Activated T-cell treated with anti-CD3 and anti-CD28 coated beads, Interleukin-2, amount 50 U/mL, for 1 hour (primary cell): ENCODE data around the gene WNT1.

ENCODE experiments used
- DNase-seq: peaks from one replicate; pipeline ENCODE4 v3.0.0-alpha.2; 2020

WNT1 gene

DNA sequence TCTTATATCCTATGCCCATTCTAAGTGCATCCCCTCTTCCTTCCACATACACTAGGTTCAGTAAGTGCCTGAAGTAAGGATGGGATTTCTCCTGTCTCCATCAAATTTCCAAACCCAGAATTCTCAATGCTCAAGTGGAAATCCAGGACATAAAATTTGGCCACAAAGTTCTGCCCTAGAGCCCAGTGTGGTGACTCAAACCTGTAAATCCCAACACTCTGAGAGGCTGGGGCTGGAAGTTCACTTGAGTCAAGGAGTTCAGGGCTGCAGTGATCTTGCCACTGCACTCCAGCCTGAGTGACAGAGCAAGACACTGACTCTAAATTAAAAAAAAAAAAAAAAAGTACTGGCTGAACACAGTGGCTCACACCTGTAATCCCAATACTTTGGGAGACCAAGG, 16.3 kb upstream of the WNT1 start:
- DNase-seq, result no peak

DNA sequence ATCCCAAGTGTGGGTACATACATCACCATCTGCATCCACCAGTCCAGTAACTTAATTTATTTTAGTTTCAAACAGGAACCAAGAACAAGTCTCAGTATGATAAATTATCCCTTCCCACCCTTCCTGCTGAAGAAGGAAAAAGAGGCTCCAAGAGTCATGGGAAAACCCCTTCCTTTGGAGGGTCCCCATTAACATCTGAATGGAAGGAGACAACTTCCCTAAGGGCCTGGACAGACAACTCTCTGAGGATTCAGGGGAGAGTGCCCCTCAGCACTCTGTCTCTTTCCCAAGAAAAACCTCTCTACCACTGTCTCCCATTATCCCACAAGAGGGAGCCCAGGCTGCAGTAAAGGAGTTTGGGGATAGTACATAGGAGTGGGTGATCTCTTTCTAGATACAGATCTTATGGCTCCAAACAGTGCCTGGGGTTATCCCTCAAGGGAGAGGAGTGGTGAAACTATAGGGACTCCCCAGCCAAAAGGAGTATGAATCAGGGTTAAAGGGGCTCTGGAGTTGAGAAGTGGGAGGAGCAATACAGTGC, 12.8 kb upstream of the WNT1 start:
- no peak for DNase-seq

DNA sequence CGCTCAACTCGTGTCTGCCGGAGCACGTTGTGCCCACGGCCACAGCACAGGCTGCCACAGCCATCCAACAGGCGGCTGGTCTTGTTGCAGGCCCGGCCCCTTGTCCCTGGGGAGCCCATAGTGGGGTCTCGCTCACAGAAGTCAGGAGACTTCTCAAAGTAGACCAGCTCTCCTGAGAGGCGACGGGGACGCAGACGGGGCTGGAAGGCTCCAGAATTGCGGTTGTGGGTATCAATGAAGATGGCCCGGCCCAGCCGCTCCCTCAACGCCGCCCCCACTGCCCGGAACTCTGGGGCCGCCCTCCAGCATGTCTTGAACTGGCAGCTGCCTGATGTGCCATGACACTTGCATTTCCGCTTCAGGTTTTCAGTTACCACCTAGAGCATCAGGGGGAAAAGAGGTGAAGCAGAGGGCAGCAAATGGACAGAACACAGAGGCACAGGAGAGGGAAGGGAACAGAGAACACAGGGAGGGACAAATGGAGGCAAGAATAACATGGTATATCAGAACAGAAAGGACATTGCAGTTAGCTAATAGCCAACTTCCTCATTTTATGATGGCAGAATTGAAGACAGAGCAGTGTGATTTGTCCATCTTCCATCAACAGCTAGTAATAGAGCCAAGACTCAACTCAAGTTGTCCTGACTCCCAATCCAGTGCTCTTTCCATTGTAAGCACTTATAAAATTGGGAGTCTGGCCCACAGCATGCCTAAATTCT, 11.8 kb upstream of the WNT1 start:
- DNase-seq, result no peak

DNA sequence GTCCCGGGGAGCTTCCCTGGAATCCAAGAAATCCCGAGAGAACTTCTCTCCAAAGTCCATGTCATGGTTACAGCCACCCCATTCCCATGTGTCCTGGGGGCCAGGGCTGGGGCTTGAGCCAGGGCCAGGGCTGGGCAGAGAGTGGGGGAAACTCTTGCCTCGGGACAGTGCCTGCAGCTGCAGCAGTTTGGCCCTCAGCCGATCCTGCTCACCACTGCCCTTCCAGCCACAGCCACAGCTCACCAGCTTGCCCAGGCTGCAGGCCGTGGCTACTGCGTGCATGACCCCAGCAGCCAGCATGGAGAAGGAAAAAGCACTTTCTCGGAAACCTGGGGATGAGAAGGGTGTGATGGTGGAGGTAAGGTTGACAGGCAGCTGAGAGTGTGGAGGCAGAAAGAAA, 10.1 kb upstream of the WNT1 start:
- DNase-seq, result no peak

DNA sequence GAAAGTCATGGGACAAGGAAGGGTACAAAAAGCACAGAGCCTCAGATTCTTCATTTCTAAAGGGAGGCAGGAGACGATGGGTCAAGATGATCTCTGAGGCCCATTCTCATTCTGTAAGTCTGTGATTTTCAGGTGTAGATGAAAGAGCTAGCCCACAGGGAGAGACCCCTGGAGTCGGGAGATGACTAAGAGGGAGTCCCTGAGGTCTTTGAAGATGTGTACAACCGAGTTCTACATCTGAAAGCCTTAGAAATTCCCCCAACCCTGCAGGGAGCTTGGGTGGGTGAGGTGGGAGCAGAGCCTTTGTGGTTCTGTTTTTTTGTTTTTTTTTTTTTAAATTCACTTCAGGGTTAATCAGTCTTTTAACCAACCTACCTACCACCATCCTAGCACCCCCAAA, 9.7 kb upstream of the WNT1 start:
- no peak for DNase-seq

DNA sequence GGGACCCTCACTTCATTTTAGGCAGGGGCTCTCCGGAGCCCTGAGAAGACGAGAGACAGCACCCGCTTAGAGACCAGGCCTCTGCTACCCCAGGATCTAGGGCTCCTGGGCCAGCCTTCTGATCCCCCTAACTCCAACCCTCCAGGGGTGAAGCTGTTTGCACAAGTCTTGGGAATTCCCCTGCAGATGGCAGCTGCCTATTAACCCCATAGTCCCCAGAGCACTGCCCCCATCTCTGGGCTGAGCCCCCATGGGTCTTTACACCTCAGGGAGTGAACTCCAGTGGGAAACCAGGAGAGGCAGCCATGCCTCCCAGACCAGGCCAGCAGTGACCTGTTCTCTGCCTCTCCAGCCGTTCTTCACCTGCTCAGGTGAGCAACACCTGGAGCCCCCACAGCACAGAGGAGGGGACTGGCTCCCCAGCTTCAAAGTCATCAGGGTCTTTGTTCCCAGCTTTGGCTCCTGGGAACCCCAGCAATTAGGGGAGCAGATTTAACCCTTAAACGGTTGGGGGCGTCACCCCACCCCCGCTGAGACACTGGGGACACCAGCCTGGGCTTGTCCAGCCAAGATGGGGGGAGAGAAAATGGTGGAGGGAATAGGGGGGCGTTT, 8.9 kb upstream of the WNT1 start:
- DNase-seq, result no peak

DNA sequence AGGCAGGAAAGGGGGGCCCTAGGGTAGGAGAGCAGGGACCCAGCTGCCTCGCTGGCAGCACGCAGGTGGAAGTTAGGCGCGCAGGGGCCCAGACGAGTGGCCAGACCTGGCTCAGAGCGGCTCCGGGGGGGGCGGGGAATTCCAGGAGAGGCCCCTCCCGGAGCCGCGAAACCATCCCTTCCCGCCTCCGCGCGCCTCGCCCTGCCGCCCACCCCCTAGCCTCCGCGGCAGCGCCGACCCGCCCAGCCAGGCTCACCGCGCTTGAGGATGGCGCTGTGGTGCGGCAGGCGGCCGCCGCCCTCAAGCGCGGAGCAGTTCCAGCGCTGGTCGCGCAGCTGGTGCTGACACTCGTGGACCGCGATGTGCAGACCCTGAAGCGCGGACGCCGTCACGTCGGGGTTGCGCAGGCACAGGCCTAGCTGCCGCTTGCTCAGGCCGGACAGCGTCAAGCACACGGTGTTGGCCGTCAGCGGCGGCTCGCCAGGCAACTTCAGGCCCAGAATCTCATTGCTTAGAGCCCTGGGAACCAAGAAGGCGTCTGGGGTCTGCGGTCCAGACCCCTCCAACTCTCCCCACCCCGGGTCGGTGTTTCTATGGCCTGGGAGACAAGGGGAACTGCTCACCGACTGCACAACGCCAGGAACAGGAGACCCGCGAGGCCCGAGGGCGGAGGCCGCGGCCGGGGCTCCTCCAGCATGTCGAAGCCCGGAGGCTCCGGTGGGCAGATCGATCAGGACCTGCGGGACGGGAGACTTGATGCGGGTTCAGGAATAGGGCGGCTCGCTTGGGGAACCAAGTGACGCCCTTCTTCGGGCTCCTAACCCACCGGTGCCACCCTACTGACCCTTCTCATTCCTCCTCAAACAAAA, 8.1 kb upstream of the WNT1 start:
- DNase-seq, result peak; percentile 61

DNA sequence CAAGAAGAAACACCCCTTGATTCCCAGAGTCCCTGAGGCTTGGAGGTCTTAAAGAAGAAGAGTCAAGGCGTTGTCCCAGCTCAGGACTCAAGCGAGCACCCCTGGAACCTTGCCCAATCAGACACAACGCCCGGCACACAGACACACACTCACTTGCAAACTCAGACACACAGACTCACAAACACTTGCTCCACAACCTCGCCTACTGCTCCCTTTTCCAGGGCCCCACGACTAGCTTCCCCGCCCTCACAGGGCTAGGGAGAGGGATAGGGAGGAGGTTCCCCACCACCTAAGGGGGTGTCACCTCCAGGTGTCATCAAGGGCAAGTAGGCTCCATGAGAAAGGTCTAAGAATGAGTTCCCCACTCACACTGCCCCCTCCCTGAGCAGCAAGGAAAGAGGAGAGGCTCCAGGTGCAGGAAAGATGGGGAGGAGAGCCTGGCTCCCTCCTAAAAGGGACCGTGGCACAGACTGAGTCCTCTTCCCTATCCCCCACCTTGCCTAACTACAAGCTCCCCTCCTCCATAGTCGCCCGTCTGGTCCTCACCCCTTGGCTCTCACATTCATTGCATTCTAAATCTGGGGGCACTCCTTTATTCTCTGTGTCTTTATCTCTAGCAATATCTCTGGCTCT, 7.3 kb upstream of the WNT1 start:
- no peak for DNase-seq

DNA sequence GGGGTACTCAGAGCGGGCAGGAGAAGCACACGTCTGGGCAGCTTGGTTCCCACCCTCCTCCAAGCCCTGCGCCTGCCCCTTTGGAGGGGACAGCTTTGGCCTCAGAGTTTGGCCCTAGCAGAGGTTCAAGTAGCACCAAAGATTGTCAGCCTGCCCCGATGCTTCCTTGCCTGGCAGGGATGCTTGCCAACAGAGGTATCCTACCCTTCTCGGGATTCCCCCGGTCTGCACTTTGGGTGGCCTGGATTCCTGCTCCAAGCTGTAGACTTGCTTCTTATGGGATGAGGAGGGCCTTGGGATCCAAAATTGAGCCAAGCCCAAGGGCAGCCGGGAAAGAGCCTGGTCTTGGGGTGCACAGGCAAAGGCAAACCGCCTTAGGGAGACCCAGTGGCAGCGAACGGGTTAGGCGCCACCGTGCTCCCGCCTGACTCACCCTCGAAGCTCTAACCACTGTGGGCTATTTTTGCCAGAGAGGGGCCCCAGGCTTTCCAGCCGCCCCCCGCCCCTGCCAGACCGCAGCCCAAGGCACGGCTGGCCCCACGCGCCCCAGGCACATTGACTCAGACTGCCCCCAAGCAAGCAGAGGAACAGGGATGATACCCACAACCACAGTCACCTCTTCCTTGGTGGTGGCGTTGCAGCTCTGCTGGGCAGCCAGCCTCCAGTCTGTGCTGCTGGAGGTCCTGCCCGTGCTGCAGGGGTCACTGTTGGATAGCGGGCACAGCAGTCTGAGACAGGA, 5.7 kb upstream of the WNT1 start:
- peak; percentile 36 for DNase-seq

DNA sequence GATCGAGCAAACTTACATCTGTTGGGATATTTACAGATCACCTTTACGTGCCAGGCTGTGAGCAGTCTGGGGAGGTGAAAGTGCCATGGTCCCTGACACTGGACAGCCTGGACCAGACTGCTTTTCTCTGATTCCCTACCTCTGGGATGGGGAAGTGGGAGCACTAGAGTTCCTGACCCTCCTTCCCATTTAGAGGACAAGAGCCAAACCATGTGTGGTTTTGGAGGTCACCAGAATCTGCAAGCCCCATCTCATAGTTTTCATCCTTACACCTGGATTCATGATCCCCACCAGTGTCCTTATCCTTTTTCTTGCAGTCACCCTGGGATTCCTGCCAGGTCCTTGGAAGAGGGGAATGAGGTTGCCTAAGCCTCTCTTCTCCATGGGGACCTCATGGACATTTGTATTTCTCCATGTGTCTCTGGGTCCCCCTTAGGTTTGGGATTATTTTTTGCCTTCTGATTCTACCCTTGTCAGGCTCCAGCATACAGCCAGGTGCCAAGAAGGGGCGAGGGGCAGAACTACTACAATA, 5.1 kb upstream of the WNT1 start:
- no peak for DNase-seq

DNA sequence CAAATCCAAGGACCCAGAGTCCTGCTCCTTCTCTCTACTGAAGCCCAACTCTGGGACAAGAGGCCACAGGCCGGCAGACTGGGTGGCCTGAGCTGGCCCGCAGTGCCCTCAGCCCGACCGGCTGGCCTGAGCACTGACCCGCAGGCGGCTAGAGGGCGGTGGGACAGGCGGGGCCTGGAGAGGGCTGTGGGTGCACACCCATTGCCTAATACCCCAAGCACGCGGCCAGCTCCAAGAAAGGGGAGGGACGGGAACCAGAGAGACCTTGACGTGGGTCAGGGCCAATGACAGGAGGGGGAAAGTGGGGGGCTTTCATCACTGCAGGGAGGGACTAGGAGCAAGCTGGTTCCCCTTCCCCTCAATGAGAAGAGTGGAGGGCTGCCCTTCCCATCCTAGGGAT, 4.6 kb upstream of the WNT1 start:
- DNase-seq, result no peak

DNA sequence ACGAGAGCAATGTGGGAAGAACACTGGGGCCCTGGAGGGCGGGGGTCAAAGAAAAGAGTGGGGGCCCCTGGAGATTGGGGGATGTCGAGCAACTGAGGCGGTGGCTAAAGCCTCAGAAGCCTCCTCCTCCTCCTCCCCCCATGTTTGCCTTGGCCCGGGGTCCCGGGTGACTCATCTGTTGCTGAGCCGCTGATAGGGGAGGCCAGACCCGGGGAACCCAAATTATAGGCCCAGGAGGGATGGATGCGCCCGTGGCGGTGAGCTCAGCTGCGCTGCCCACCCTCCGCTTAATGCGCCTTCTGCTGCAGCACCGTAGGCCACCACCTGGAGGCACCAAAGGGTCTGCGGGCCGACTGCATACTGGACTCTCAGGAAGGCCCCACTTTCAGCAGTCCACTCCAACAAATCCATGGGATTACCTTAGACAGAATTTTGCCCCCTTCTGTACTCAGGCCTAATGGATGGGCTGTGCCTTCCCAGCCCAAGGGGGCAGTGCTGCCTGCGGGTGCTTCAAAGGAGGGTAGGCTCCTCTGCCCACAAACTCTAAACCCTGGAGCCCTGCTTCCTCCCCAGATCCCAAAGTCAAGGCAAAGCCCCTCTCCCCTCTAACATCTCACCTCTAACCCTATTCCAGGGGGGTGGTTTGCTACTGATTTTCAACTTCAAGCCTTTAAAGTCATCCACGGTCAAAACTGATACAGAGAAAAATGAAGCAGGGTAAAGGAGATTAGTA, 4.0 kb upstream of the WNT1 start:
- DNase-seq, result peak; percentile 55

DNA sequence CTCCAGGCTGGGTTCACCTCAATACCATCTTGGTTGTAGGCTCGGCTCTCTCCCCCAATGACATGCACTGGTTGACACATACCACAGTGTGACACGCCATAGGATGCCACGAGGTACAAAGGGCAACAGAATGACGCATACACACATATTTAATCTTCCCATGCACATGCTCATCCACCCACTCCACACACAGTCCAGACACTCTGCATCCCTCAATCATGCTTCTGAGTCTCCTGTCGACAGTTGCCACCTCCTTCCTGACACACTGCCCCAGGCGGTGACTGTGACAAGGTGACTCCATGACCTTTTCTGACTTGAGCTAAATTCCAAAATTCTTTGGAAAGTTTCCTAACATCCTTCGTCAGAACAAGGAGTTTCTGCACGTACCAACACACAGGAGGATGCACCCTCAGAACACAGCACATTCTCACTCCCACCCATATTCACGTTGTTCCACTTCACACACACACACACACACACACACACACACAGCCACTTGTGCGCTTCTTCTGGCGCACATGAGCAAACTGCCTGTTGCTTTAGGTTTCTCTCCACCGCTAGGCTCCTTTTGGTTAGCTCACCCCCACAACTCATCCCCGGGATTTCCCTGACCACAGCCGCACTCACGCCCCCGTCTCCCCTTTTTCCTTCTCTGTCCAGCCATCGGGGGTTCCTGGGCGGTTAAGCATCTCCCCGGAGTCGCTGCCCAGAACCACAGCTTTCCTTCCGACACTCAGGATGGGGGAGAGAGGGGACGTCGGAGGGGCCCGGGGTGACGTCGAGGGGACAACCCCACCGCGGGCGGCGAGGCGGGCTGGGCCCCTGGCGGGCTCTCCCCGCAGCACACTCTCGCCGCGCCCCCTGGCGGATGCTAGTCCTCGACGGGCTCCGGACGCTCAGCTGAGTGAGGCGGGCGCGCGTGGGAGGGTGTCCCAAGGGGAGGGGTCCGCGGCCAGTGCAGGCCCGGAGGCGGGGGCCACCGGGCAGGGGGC, 536 bp upstream of the WNT1 start:
- peak; percentile 86 for DNase-seq

DNA sequence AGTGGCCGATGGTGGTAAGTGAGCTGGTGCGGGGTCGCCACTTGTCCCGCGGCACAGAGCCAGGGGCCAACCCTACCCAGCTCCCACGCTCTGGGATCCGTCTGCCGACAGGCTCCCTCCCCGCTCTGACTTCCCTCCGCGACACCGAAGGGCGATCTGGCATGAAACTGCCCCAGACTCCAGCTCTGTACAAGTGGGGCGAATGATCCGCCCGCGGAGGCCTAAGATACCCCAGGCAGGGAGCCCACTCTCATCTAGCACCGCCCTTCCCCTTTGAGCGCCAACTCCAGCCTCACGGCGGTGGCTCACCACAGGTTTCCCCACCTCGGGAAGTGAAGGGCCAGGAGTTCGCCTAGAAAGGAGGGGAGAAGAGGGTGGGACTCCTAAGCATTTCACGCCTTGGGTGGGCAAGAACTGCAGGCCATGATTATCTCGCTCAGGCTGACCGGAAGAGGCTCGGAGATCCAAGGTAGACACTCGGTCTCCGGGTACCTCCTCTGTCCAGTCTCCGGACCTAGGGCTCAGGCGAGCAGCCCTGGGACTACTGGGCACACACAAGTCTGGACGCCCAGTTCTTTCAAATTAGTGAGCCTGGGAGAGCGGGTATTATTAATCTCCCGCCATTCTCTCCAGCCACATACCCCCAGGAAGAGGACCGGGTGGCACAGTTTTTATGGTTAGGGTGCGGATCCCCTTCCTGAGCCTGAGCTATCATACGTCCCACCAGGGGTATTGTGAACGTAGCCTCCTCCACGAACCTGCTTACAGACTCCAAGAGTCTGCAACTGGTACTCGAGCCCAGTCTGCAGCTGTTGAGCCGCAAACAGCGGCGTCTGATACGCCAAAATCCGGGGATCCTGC, 849 bp downstream of the WNT1 start:
- DNase-seq, result peak; percentile 38

DNA sequence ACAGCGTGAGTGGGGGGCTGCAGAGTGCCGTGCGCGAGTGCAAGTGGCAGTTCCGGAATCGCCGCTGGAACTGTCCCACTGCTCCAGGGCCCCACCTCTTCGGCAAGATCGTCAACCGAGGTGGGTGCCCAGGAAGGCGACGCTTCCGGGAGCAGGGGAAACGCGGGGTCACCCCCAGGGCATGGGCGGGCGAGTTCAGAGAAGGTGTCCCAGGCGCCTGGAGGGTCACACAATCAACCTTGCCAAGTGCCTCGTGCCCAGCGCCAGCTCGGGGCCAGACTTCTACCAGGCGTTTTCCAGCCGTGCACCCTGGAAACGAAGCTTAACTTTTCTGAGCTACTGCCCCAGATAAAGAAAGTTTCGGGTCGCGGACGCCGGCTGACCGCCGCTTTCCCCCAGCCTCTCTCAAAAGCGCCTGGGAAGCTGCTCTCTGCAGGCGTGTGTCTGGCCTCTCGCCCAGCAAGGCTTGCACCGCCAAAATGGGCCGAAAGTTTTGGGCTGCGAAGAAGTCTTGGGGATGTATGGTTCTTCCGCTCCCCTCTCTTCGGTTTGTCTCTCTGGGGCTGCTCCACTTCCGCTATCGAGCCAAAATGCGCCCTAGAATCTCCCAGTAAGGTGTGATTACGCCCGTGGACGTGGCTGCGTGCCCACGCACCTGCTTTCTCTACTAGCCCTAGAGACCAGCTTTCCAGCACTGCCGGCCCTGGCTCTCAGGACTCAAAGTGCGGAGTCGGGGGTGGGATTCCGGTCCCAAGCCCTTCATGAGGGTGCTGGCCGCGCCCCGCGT, 1.7 kb downstream of the WNT1 start:
- DNase-seq, result peak; percentile 60

DNA sequence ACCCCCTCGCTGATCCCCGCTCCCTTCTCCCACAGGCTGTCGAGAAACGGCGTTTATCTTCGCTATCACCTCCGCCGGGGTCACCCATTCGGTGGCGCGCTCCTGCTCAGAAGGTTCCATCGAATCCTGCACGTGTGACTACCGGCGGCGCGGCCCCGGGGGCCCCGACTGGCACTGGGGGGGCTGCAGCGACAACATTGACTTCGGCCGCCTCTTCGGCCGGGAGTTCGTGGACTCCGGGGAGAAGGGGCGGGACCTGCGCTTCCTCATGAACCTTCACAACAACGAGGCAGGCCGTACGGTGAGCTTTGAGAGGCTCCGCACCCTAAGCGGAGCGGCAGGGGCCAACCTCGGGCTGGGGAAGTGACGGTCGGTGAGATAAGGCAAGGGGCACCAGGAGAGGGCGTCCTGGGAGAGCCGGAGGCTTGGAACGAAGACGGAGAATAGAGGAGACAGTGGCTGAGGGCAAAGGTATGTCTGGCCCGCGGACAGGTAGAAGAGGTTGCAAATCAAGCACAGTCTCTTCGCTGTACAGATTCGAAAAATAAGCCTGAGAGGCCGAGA, 2.3 kb downstream of the WNT1 start:
- peak; percentile 59 for DNase-seq

DNA sequence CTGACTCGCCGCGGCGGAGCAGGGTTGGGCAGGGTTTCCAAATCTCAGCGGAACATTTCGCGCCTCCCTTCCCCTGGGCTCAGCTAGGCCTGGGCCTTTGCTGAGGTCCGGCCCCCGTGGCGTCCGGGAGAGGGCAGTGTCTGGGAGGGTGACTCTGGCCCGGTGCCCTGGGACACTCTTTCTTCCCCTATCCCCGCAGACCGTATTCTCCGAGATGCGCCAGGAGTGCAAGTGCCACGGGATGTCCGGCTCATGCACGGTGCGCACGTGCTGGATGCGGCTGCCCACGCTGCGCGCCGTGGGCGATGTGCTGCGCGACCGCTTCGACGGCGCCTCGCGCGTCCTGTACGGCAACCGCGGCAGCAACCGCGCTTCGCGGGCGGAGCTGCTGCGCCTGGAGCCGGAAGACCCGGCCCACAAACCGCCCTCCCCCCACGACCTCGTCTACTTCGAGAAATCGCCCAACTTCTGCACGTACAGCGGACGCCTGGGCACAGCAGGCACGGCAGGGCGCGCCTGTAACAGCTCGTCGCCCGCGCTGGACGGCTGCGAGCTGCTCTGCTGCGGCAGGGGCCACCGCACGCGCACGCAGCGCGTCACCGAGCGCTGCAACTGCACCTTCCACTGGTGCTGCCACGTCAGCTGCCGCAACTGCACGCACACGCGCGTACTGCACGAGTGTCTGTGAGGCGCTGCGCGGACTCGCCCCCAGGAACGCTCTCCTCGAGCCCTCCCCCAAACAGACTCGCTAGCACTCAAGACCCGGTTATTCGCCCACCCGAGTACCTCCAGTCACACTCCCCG, 3.0 kb downstream of the WNT1 start:
- peak; percentile 62 for DNase-seq
